Measurements from ENCODE around the gene JPH2. TPM values are rescaled to one million over a fixed set of nuclear protein-coding genes. Genes with fewer than 3 reads are reported as not detected.

Gene JPH2
- total RNA-seq, 1 donor from 2014 or later, result 4.9 TPM

DNA sequence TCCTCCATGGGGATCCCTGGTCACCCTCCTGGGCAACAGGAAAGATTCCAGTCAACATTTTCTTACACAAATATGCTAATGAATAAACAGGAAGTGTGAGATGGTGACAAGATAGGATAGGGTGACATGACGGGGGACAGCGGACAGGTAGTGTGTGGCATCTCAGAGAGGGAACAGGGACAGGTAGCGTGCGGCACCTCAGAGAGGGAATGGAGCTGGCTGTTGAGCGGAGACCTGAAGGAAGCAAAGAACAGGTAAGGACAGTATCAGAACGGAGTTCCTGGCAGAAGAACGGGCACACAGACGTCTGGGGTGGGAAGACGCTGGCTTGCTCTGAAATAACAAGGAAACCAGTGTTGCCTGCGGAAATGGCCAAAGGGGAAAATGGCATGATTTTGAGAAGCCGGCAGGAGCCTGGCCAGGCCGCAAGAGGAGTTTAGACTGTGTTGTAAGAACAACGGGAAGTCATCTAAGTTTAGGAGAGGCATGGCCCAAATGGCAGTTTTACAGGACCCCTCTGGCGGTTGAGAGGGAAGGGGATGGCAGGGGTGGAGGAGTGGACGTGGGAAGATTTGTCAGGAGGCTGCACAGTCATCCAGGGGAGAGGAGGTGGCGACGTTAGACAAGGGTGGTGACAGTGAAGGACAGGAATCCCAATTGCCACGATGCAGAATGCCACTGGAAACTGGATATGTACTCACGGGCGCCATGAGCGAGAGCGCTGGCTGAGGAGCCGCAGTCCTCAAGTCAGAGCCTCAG lies 111.6 kb downstream of the JPH2 start:
- TF ChIP-seq, protein P1, sequence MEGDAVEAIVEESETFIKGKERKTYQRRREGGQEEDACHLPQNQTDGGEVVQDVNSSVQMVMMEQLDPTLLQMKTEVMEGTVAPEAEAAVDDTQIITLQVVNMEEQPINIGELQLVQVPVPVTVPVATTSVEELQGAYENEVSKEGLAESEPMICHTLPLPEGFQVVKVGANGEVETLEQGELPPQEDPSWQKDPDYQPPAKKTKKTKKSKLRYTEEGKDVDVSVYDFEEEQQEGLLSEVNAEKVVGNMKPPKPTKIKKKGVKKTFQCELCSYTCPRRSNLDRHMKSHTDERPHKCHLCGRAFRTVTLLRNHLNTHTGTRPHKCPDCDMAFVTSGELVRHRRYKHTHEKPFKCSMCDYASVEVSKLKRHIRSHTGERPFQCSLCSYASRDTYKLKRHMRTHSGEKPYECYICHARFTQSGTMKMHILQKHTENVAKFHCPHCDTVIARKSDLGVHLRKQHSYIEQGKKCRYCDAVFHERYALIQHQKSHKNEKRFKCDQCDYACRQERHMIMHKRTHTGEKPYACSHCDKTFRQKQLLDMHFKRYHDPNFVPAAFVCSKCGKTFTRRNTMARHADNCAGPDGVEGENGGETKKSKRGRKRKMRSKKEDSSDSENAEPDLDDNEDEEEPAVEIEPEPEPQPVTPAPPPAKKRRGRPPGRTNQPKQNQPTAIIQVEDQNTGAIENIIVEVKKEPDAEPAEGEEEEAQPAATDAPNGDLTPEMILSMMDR (conservative IDR thresholded peaks at IDR 0.05), result no peak

DNA sequence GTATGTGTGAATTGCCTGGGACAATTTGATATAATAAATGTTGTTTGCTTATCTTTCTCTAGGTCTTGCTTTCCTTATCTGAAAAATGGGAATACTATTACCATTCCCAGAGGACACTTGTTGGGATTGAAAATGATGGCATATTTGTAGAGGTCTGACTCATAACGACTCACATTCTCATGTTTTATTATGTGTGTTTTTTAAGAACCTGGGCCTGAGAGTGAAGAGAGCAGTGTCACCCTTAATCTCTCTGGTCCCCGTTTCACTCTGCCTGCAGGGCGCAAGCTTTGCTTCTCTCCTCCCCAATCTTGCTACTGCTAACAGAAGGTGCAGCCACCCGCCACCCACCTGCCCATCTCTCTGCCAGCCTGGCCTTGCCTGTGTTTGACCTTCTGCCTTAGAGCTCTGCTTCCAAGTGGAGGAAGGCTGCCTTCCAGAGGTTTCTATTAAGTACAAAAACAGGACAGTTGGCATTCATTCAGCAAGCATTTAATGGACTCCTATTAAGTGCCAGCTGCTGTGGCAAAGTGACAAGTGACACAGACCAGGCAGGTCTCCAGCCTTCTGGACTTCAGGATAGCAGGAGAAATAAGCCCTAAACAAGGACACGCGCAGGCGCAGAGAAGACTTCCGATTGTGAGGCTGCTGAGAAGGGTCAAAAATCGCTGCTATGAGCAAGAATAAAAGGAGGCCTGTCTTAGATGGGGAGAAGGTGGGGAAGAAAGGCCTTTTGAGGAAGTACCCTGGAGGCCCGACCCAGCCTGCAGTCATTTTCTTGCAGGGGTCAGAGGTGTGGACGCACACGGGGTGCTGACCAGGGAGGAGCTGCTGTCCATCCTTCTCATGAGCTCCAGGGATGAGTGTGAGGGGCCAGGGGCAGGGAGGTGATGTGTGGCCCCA lies 112.5 kb downstream of the JPH2 start:
- no peak overlapping the region for H3K4me3 Mint-ChIP-seq
- H3K36me3 Mint-ChIP-seq, result no peaks in the 10 kb centered on the region
- H3K27ac Mint-ChIP-seq, result no peak overlapping the region
- no peaks in the 10 kb centered on the region for H3K4me1 Mint-ChIP-seq (ENCODE audit: unreplicated experiment)
- peak; percentile 32 for DNase-seq (ENCODE audit: extremely low spot score, unreplicated experiment)
- TF ChIP-seq, protein P1 (conservative IDR thresholded peaks at IDR 0.05), result no peak
- no peaks in the 10 kb centered on the region for H3K9me3 Mint-ChIP-seq
- H3K27me3 Mint-ChIP-seq, result peaks cover 10% of the 10 kb centered on the region

More for the DNA sequence above, 111.6 kb downstream of the JPH2 start:
- no peaks in the 10 kb centered on the region for H3K36me3 Mint-ChIP-seq
- peak overlapping the region; percentile 27 for H3K27ac Mint-ChIP-seq
- H3K4me1 Mint-ChIP-seq (ENCODE audit: unreplicated experiment), result no peaks in the 10 kb centered on the region
- peak; percentile 60 for DNase-seq (ENCODE audit: extremely low spot score, unreplicated experiment)
- H3K27me3 Mint-ChIP-seq, result peaks cover 10% of the 10 kb centered on the region
- no peak overlapping the region for H3K4me3 Mint-ChIP-seq
- H3K9me3 Mint-ChIP-seq, result no peaks in the 10 kb centered on the region

DNA sequence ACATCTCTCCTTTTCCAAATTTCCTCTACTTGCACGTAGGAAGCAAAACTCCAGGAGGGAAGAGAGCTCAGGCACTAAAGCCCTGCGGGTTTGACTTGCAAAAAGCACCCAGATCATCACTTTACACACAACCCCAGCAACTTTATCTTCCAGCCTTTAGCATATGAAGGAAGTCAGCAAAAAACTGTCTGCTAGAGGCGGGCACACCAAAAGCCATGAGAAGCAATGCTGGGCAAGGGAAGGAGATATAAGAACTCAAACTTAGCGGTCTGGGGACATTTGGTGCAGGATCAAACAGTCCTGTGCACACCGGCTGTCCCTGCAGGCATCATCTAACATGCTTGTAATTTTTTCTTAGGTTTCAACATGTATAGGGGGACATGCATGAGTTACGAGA lies 113.3 kb downstream of the JPH2 start:
- peak; percentile 42 for DNase-seq (ENCODE audit: extremely low spot score, unreplicated experiment)
- H3K27me3 Mint-ChIP-seq, result peaks cover 10% of the 10 kb centered on the region
- TF ChIP-seq, protein P1 (conservative IDR thresholded peaks at IDR 0.05), result no peak
- no peaks in the 10 kb centered on the region for H3K4me1 Mint-ChIP-seq (ENCODE audit: unreplicated experiment)
- no peak overlapping the region for H3K27ac Mint-ChIP-seq
- no peaks in the 10 kb centered on the region for H3K9me3 Mint-ChIP-seq
- H3K36me3 Mint-ChIP-seq, result no peaks in the 10 kb centered on the region
- H3K4me3 Mint-ChIP-seq, result no peak overlapping the region

DNA sequence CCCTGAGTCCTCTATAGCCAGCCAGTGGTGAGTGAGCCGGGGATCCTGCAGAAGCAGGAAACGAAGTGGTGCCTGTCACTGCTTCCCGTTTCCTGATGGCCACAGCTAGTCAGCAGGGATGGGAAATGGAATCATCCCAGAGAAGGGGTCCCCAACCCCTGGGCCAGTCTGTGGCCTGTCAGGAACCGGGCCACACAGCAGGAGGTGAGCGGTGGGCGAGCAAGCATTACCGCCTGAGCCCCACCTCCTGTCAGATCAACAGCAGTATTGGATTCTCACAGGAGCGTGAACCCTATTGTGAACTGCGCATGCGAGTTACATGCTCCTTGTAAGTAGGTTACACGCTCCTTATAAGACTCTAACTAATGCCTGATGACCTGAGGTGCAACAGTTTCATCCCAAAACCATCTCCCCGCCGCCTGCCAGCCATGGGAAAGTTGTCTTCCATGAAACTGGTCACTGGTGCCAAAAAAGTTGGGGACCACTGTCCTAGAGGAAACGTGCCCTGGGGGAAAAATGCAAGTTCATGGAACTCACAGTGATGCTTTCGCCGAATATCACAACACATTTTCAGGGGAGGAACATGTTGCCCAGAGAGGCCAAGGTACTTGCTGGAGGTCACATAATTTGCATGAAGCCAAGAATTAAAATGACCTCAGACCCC lies 113.8 kb downstream of the JPH2 start:
- H3K4me3 Mint-ChIP-seq, result no peak overlapping the region
- peak; percentile 57 for DNase-seq (ENCODE audit: extremely low spot score, unreplicated experiment)

DNA sequence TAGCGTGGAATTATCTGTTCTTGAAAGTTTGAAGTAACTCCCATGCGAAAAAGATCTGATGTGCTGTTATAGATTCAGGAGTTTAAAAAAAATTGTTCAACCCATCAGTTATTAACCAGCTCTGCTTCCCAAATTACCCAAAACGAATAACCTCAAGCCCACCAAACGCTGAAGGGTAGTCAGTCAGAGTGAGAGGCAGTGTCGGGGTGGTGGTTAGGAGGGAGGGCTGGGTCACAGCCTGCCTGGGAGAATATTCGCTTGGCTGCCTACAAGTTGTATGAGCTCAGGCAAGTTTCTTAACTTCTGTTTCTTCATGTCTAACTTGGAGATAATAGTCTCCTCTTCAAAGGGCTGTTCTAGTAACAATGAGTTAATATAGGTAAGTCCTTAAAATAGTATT lies 114.6 kb downstream of the JPH2 start:
- Mint-ChIP-seq H3K36me3 (no peaks in the 10 kb centered on the region), H3K9me3 (no peaks in the 10 kb centered on the region), H3K4me3 (no peak overlapping the region), H3K27me3 (peaks cover 13% of the 10 kb centered on the region), H3K4me1 (ENCODE audit: unreplicated experiment) (no peaks in the 10 kb centered on the region), H3K27ac (no peak overlapping the region)
- TF ChIP-seq, protein P1 (conservative IDR thresholded peaks at IDR 0.05), result no peak
- peak; percentile 32 for DNase-seq (ENCODE audit: extremely low spot score, unreplicated experiment)

More for the DNA sequence above, 113.8 kb downstream of the JPH2 start:
- Mint-ChIP-seq H3K36me3 (no peaks in the 10 kb centered on the region), H3K27ac (no peak overlapping the region), H3K9me3 (no peaks in the 10 kb centered on the region), H3K4me1 (ENCODE audit: unreplicated experiment) (no peaks in the 10 kb centered on the region), H3K27me3 (peaks cover 10% of the 10 kb centered on the region)
- TF ChIP-seq, protein P1 (conservative IDR thresholded peaks at IDR 0.05), result no peak

Measured in type B pancreatic cell (in vitro differentiated cells).